B cell (primary cell): ENCODE results near the gene SERBP1. TPM values are rescaled to one million over a fixed set of nuclear protein-coding genes. Genes with fewer than 3 reads are reported as not detected.

Source experiments
- ATAC-seq: fragments of 200-7000 bp; cut with Tn5 transposase; one replicate; pipeline ENCODE4 v1.10.0; 2021; ENCODE audit warnings: low read depth, mild to moderate bottlenecking, moderate number of reproducible peaks, moderate library complexity
- CTCF ChIA-PET: fragments of 350-600 bp; sonication (Branson Sonifier 250); formaldehyde crosslinking; loops from one replicate; lab custom pipeline; 2021; ENCODE audit warnings: antibody characterized with exemption, inconsistent platforms; lab: Charles Lee
- POLR2A ChIA-PET: fragments of 350-600 bp; sonication (Branson Sonifier 250); formaldehyde crosslinking; loops from one replicate; lab custom pipeline; 2021; ENCODE audit warnings: antibody characterized with exemption; lab: Charles Lee
- DNase-seq: peaks from one replicate; pipeline ENCODE4 v3.0.0; 2013
- H2AFZ ChIP-seq: 2 replicates; pipeline ENCODE4 v1.6.1; 2012; ENCODE audit warnings: mild to moderate bottlenecking, low read depth, low read length; ENCODE audit not compliant: insufficient read depth, poor library complexity, severe bottlenecking
- H3K27ac ChIP-seq, 2 donors: 1 replicate in 1 of 2; 2 replicates in 1 of 2; pipeline ENCODE4 v1.5.1; 2012 to 2013; ENCODE audit warnings: low read length in 2 of 2, mild to moderate bottlenecking in 2 of 2, moderate library complexity in 1 of 2
- H3K27me3 ChIP-seq, 4 experiments: fragments of 200-600 bp in 1 of 4; sonication (generic) in 1 of 4; replicated peaks in 1 of 4; 1 replicate in 2 of 4; 2 replicates in 2 of 4; pipeline versions ENCODE4 v1.6.1 to v1.7.0; 2013 to 2016; ENCODE audit warnings: low read length in 3 of 4, mild to moderate bottlenecking in 2 of 4, mixed read lengths in 1 of 4, moderate library complexity in 1 of 4; ENCODE audit not compliant: insufficient read depth in 4 of 4, control insufficient read depth in 3 of 4; ENCODE audit errors: control extremely low read depth in 1 of 4
- H3K36me3 ChIP-seq, 2 experiments: replicated peaks in 1 of 2; 1 replicate in 1 of 2; 2 replicates in 1 of 2; pipeline versions ENCODE4 v1.6.1 to v1.7.1; 2013; ENCODE audit warnings: low read length in 1 of 2; ENCODE audit not compliant: insufficient read depth in 2 of 2, control insufficient read depth in 1 of 2; ENCODE audit errors: control extremely low read depth in 1 of 2, extremely low read depth in 1 of 2
- H3K4me1 ChIP-seq, 2 donors: fragments of 200-600 bp in 1 of 2; sonication (generic) in 1 of 2; 1 replicate in 1 of 2; 2 replicates in 1 of 2; pipeline versions ENCODE4 v1.5.1 to v1.6.1; 2013 to 2017; ENCODE audit warnings: low read length in 2 of 2; ENCODE audit not compliant: control insufficient read depth in 2 of 2, insufficient read depth in 2 of 2
- H3K4me2 ChIP-seq: replicated peaks from 2 replicates; pipeline ENCODE3; 2012; ENCODE audit warnings: mild to moderate bottlenecking, low read depth, low read length; ENCODE audit not compliant: poor library complexity, severe bottlenecking
- H3K4me3 ChIP-seq, 5 experiments: fragments of 200-600 bp in 1 of 5; sonication (generic) in 1 of 5; 1 replicate in 3 of 5; 2 replicates in 2 of 5; pipeline versions ENCODE4 v1.5.1 to v1.7.0; 2011 to 2016; ENCODE audit warnings: low read length in 4 of 5, mild to moderate bottlenecking in 4 of 5, low read depth in 2 of 5, control low read depth in 1 of 5, moderate library complexity in 1 of 5; ENCODE audit not compliant: insufficient read depth in 1 of 5; ENCODE audit errors: control extremely low read depth in 1 of 5, extremely low read depth in 1 of 5
- H3K79me2 ChIP-seq: fragments of 200-600 bp; sonication (generic); one replicate; pipeline ENCODE4 v1.6.0; 2016; ENCODE audit warnings: low read length; ENCODE audit not compliant: control insufficient read depth, insufficient read depth
- H3K9ac ChIP-seq: fragments of 200-600 bp; sonication (generic); 2 replicates; pipeline ENCODE4 v1.6.1; 2017; ENCODE audit warnings: mild to moderate bottlenecking, low read length, moderate library complexity
- H3K9me3 ChIP-seq, 3 donors: one replicate each; pipeline versions ENCODE4 v1.6.1 to v1.7.1; 2013; ENCODE audit warnings: low read length in 2 of 3; ENCODE audit not compliant: control insufficient read depth in 2 of 3, insufficient read depth in 1 of 3; ENCODE audit errors: control extremely low read depth in 1 of 3
- H4K20me1 ChIP-seq: 2 replicates; pipeline ENCODE4 v1.6.0; 2012; ENCODE audit warnings: mild to moderate bottlenecking, low read length; ENCODE audit not compliant: insufficient read depth, control insufficient read depth, poor library complexity, severe bottlenecking
- H3K27ac Mint-ChIP-seq: one replicate; pipeline ENCODE4 v1.8.0; 2021; ENCODE audit warnings: mixed read lengths
- H3K27me3 Mint-ChIP-seq: one replicate; pipeline ENCODE4 v1.8.0; 2021; ENCODE audit warnings: mixed read lengths
- H3K4me1 Mint-ChIP-seq: one replicate; pipeline ENCODE4 v1.8.0; 2021; ENCODE audit warnings: mixed read lengths
- H3K4me3 Mint-ChIP-seq: one replicate; pipeline ENCODE4 v1.8.0; 2021; ENCODE audit warnings: mixed read lengths
- H3K9me3 Mint-ChIP-seq: one replicate; pipeline ENCODE4 v1.8.0; 2022; ENCODE audit warnings: mixed read lengths; ENCODE audit not compliant: insufficient read depth
- CTCF ChIP-seq: fragments of 200-600 bp; IDR thresholded peaks from one replicate; pipeline ENCODE4 v1.8.0; 2022; ENCODE audit warnings: antibody characterized with exemption, mild to moderate bottlenecking
- EZH2 ChIP-seq: IDR thresholded peaks from 2 replicates; pipeline ENCODE4 v1.6.1; 2012; ENCODE audit warnings: borderline replicate concordance, low read depth, mild to moderate bottlenecking, moderate library complexity, low read length; ENCODE audit not compliant: insufficient read depth, poor library complexity, severe bottlenecking
- WGBS: methylation state at CpG from one replicate; pipeline ENCODE4 v1.1.5; 2013; ENCODE audit warnings: missing lambda C conversion rate; ENCODE audit not compliant: insufficient coverage; 5-methylcytosine and 5-hydroxymethylcytosine counted together
- intact Hi-C: fragments of 100-400 bp; cut with micrococcal nuclease; formaldehyde crosslinking; loops from one replicate; pipeline ENCODE4 v1.10.0; 2022
- polyA plus RNA-seq: library from polyadenylated mRNA; depleted of rRNA; stranded (reverse); fragments of >200 nt; gene quantifications from 2 replicates; pipeline ENCODE4 v1.2.3, GENCODE V29; 2012
- total RNA-seq, 2 donors: library from RNA; stranded (reverse); fragments of 120-200 nt in 1 of 2; gene quantifications; 1 replicate in 1 of 2; 2 replicates in 1 of 2; pipeline versions ENCODE4 v1.2.3 to v1.2.4, GENCODE V29; 2013 to 2022

The SERBP1 gene
- total and polyA plus RNA-seq, 2 donors (not counting 1 experiment from before 2014, with no cell fraction given), result 21.0 to 142 TPM

GRCh38 chr1:67408148-67408547, 22.1 kb downstream of the SERBP1 start:
- H3K27me3 Mint-ChIP-seq, result no peaks in the 10 kb centered on the region
- Histone ChIP-seq H3K9me3 (no peaks in the 10 kb centered on the region), H2AFZ (no peak overlapping the region), H3K4me2 (no peak overlapping the region), H3K4me1 (no peaks in the 10 kb centered on the region), H3K79me2 (no peaks in the 10 kb centered on the region), H3K9ac (no peak overlapping the region), H3K4me3 (no peak overlapping the region), H3K27ac (no peak overlapping the region), H4K20me1 (no peaks in the 10 kb centered on the region), H3K27me3 (no peaks in the 10 kb centered on the region), H3K36me3 (peaks cover 4 to 17% of the 10 kb centered on the region in 2 experiments)
- no peak overlapping the region for H3K27ac Mint-ChIP-seq
- ChIA-PET CTCF (interaction anchor here (0.7 kb wide), 1 partner anchor 19 kb away, joined by 3 read pairs; no protein-coding TSS in a partner anchor), POLR2A (no interaction called here)
- DNase-seq, result no peak
- ATAC-seq, result no peak
- intact Hi-C loops, result no loop called here
- H3K4me1 Mint-ChIP-seq, result peaks cover 2% of the 10 kb centered on the region
- no peaks in the 10 kb centered on the region for H3K9me3 Mint-ChIP-seq
- no peak overlapping the region for H3K4me3 Mint-ChIP-seq
- WGBS, result no CpG with 5 or more reads among the region's 1 CpG
- TF ChIP-seq CTCF (no peak), EZH2 (no peak)

DNA sequence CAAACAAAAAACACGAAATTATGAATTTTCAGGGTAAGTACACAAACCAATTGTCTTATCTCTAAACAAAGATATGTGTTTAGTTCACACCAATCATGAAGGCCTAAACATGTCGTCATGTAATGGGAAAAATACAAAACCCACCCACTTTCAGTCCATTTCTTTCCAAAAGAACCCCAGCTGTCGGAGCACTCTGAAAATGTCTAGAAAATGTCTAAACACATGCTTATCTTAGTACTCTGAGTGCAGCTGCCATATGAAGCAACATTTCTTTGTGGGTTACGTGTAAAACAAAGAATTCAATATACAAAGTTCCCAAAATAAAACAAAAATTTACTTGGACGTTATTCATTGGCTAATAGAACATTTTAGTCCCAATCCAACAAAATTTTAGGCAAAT, 22.7 kb downstream of the SERBP1 start:
- no peak for ATAC-seq
- CTCF ChIA-PET, result no interaction called here
- no peak overlapping the region for H3K27ac Mint-ChIP-seq

More for the DNA sequence above, 22.7 kb downstream of the SERBP1 start:
- H4K20me1 ChIP-seq, result no peaks in the 10 kb centered on the region
- peaks cover 4 to 17% of the 10 kb centered on the region in 2 experiments for H3K36me3 ChIP-seq
- POLR2A ChIA-PET, result no interaction called here
- Mint-ChIP-seq H3K9me3 (no peaks in the 10 kb centered on the region), H3K27me3 (no peaks in the 10 kb centered on the region), H3K4me3 (no peak overlapping the region), H3K4me1 (peaks cover 2% of the 10 kb centered on the region)
- 100% methylated on average over 2 of the region's 5 CpGs for WGBS
- no peak overlapping the region for H3K4me3 ChIP-seq
- no peak for DNase-seq
- no peak for TF ChIP-seq EZH2
- TF ChIP-seq CTCF, result no peak
- H2AFZ ChIP-seq, result no peak overlapping the region
- no peak overlapping the region for H3K9ac ChIP-seq
- H3K9me3 ChIP-seq, result no peaks in the 10 kb centered on the region
- H3K4me1 ChIP-seq, result no peaks in the 10 kb centered on the region
- H3K79me2 ChIP-seq, result no peaks in the 10 kb centered on the region
- no peak overlapping the region for H3K27ac ChIP-seq
- H3K27me3 ChIP-seq, result no peaks in the 10 kb centered on the region
- no peak overlapping the region for H3K4me2 ChIP-seq
- intact Hi-C loops, result no loop called here
